BJ (cell line): ENCODE measurements around the gene LHPP. TPM values are rescaled to one million over a fixed set of nuclear protein-coding genes. Genes with fewer than 3 reads are reported as not detected.

Experiments used
- CTCF ChIA-PET: fragments of 350-600 bp; formaldehyde crosslinking; extraction: SDS; loops from one replicate; lab custom pipeline; 2021; ENCODE audit warnings: antibody characterized with exemption, inconsistent platforms; lab: Yijun Ruan, JAX
- POLR2A ChIA-PET: fragments of 300-600 bp; sonication (Branson Sonifier 250); formaldehyde crosslinking; extraction: SDS; loops from one replicate; lab custom pipeline; 2021; ENCODE audit warnings: antibody characterized with exemption; lab: Charles Lee
- DNase-seq: peaks from one replicate; pipeline ENCODE4 v3.0.0-alpha.2; 2011; ENCODE audit warnings: low read depth
- H3K27me3 ChIP-seq: 2 replicates; pipeline ENCODE4 v1.6.0; 2011; ENCODE audit warnings: low read length; ENCODE audit not compliant: control insufficient read depth, insufficient read depth
- H3K36me3 ChIP-seq: 2 replicates; pipeline ENCODE4 v1.5.1; 2011; ENCODE audit warnings: low read length; ENCODE audit not compliant: control insufficient read depth, insufficient read depth
- H3K4me3 ChIP-seq: 2 replicates; pipeline ENCODE4 v1.5.1; 2011; ENCODE audit warnings: low read depth, mild to moderate bottlenecking, control low read depth, low read length
- polyA plus RNA-seq: library from polyadenylated mRNA; depleted of rRNA; stranded (reverse); fragments of >200 nt; gene quantifications from 2 replicates; pipeline ENCODE4 v1.2.3, GENCODE V29; 2011
- TF ChIP-seq, protein P1 (sequence below): IDR thresholded peaks from 2 replicates; pipeline ENCODE4 v1.5.1; 2011; ENCODE audit warnings: low read depth, mild to moderate bottlenecking, control low read depth, inconsistent platforms, low read length, moderate library complexity; ENCODE audit not compliant: insufficient read depth

Gene LHPP
- polyA plus RNA-seq, 1 experiment, result 23.8 TPM

DNA sequence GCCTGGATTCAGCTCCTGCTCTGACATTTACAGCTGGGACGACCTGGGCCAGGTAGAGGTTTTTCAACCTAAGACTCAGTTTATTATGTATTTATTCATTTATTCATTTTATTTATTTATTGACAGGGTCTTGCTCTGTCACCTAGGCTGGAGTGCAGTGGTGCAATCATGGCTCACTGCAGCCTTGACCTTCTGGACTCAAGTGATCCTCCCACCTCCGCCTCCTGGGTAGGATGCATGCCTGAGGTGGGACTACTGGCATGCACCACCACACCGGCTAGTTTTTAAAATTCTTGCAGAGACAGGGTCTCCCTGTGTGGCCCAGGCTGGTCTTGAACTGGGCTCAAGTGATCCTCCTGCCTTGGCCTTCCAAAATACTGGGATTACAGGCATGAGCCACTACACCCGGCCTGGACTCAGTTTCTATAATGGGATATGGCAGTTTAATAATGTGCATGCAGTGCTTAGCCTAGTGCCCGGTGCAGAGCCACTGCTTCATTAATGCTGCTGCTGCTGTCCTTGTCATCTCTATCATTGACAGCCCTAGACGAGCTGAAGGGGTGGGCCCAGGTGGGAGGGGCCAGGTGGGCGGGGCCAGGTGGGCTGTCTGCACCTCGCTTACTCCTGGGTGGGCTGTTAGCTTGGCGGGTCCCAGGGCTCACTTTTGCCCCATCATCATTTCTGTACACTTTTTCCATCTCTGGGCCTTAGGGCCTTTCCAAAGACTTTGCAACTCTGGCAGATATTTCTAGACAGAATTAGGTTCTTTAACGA is 92.6 kb downstream of the LHPP start:
- ChIA-PET CTCF (interaction anchor here (0.8 to 0.9 kb wide), 2 partner anchors 9 to 10 kb away, joined by 3 read pairs; no protein-coding TSS in a partner anchor), POLR2A (no interaction called here)
- Histone ChIP-seq H3K4me3 (no peak overlapping the region), H3K27me3 (no peaks in the 10 kb centered on the region), H3K36me3 (no peaks in the 10 kb centered on the region)
- TF ChIP-seq, protein P1, sequence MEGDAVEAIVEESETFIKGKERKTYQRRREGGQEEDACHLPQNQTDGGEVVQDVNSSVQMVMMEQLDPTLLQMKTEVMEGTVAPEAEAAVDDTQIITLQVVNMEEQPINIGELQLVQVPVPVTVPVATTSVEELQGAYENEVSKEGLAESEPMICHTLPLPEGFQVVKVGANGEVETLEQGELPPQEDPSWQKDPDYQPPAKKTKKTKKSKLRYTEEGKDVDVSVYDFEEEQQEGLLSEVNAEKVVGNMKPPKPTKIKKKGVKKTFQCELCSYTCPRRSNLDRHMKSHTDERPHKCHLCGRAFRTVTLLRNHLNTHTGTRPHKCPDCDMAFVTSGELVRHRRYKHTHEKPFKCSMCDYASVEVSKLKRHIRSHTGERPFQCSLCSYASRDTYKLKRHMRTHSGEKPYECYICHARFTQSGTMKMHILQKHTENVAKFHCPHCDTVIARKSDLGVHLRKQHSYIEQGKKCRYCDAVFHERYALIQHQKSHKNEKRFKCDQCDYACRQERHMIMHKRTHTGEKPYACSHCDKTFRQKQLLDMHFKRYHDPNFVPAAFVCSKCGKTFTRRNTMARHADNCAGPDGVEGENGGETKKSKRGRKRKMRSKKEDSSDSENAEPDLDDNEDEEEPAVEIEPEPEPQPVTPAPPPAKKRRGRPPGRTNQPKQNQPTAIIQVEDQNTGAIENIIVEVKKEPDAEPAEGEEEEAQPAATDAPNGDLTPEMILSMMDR, result no peak
- no peak for DNase-seq

DNA sequence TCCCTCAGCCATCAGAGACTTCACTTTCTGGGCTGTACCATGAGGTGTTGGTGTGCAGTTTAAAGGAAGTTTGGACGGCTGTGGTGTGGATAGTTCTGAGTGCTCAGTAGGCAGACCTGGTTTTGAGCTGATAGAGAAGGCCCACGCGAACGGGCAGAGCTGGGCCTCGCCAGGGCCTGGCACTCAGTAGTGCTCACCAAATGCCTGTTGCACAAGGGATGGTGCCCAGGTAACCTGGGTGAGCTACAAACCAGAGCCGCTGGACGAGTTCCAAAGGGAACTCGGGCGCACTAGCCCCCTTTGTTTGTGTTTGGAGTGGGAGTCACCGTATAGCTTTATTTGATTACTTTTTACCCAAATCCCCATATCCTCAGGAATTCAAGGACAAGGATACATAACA is 95.5 kb downstream of the LHPP start:
- ChIA-PET POLR2A (no interaction called here), CTCF (no interaction called here)
- DNase-seq, result no peak
- no peak overlapping the region for H3K4me3 ChIP-seq
- TF ChIP-seq, protein P1, result no peak
- H3K36me3 ChIP-seq, result no peaks in the 10 kb centered on the region
- no peaks in the 10 kb centered on the region for H3K27me3 ChIP-seq

DNA sequence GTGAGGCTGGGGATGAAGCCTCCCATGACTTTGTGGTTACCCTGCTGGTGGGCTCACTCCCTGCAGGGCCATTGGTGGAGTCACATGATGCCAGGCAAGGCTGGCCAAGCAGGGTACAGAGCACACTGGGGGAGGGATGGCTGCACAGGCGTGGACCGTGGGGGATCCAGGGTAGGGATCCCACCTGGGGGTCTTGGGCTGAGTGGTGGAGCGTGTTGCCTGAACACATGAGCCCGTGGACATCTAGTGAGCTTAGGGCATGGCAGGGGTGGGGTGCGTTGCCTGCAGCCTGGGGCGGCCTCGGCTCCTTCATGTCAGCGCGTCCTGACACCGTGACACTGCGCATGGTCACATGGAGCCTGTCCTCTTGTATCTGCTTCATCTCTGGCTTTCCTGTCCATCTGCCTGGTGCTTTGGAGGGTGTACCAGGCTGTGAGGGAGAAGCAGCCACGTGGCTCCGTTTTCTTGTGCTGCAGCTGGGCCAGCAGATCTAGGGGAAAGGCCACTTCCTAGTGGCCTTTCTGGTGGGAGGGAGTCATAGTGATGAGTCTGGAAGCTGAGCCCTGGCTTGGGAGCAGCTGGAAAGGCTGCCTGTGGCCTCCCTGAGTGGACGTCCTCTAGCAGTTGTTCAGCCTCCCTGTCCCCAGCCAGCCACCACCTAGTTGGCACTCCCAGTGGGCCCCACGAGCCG is 96.2 kb downstream of the LHPP start:
- ChIA-PET POLR2A (no interaction called here), CTCF (interaction anchor here (2.4 kb wide), 1 partner anchor 183 kb away, joined by 7 read pairs; no protein-coding TSS in a partner anchor)
- no peak for DNase-seq
- Histone ChIP-seq H3K36me3 (no peaks in the 10 kb centered on the region), H3K4me3 (no peak overlapping the region), H3K27me3 (no peaks in the 10 kb centered on the region)
- TF ChIP-seq, protein P1, result no peak

DNA sequence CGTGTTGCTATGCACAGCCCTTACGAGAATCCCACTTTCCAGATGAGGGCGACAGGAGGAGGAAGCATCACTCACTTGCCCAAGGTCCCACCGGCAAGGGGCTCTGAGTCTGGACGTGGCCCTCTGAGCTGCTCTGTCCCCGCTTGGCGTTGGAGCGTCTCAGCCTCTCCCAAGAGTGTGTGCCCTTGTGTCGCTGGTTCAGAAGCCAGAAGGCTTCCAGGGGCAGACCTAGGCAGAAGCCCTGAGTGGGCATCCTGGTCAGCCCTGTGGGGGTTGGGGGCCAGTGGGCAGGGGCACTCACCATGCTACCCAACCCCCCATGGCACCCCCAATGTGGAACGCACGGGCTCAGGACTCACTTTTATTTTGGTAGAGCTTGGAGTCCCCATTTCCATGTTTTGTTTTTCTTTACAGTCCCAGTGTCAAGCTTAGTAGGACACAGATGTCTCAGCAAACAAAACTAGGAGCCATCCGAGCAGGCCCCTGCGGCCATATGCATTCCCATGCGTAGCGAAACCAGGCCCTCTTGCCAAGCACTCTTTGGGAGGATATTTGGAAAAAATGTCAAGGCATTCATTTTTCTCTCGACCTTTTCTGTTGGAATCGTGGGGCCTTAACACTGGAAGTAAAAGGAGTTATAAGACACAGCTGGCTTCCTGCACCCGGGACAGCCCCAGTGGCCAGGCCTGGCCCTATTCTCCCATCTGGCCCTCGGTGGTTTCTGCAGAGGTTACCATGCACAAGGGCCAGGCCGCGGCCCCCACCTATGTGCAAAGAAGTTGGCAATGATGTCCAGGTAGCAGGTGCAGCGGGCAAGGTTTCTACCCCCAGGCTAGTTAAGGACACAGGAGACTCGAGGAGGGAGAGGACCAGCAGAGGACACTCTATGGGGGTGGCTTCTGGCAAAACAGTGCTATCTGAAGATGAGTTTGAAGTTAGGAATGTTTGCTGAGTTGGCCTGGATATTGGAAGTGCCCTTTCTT is 97.0 kb downstream of the LHPP start:
- DNase-seq, result no peak
- TF ChIP-seq, protein P1, result no peak
- H3K36me3 ChIP-seq, result no peaks in the 10 kb centered on the region
- no peaks in the 10 kb centered on the region for H3K27me3 ChIP-seq
- CTCF ChIA-PET, result interaction anchor here (2.4 kb wide), 1 partner anchor 182 kb away, joined by 7 read pairs; no protein-coding TSS in a partner anchor
- H3K4me3 ChIP-seq, result no peak overlapping the region
- POLR2A ChIA-PET, result no interaction called here
